ENCODE results near the gene RUBCN.

- TF ChIP-seq CTCF (IDR thresholded peaks at IDR 0.05) = no peak
- TF ChIP-seq POLR2A (IDR thresholded peaks at IDR 0.05) = no peak
Measured at GRCh38 chr3:197730200-197730599, 6.5 kb downstream of the RUBCN start.

Data from heart left ventricle (tissue), 13 donors.